HepG2 (cell line): ENCODE data around the gene BIRC5. TPM values are rescaled to one million over a fixed set of nuclear protein-coding genes. Genes with fewer than 3 reads are reported as not detected.

Source experiments
- ATAC-seq: fragments of 200-7000 bp; cut with Tn5 transposase; 3 replicates; pipeline ENCODE4 v1.9.1; 2020; ENCODE audit warnings: mild to moderate bottlenecking, moderate library complexity
- BruUV-seq: library from RNA; stranded (reverse); fragments of 400-500 nt; replicated peaks from 2 replicates; lab custom pipeline; 2021; lab: Mats Ljungman, UMichigan
- CTCF ChIA-PET: fragments of 300-600 bp; formaldehyde crosslinking; extraction: SDS; loops from one replicate; lab custom pipeline; 2021; ENCODE audit warnings: low total read pairs, inconsistent platforms, low intra/inter-chr PET ratio; lab: Yijun Ruan, JAX
- POLR2A ChIA-PET: fragments of 350-600 bp; sonication (Branson Sonifier 250); formaldehyde crosslinking; loops from one replicate; lab custom pipeline; 2020; ENCODE audit warnings: antibody characterized with exemption, inconsistent platforms; lab: Yijun Ruan, JAX
- DNase-seq: peaks from one replicate; pipeline ENCODE4 v3.0.0-alpha.2; 2015; ENCODE audit warnings: low spot score
- FAIRE-seq: peaks from 3 replicates; lab custom pipeline; 2011; peaks lifted over from hg19 to GRCh38; lab: Jason Lieb, UNC
- H2AFZ ChIP-seq: one replicate; pipeline ENCODE4 v1.6.1; 2011; ENCODE audit warnings: low read length, inconsistent platforms
- H3K27ac ChIP-seq: fragments of 300-600 bp; 3 replicates; pipeline ENCODE4 v1.8.0; 2011; ENCODE audit warnings: mixed run types, mild to moderate bottlenecking, mixed read lengths, low read length, inconsistent platforms; ENCODE audit not compliant: insufficient read depth; ENCODE audit errors: extremely low read length
- H3K27me3 ChIP-seq, 2 experiments: fragments of 200-600 bp in 1 of 2; 2 replicates in 1 of 2; 3 replicates in 1 of 2; pipeline versions ENCODE4 v1.6.0 to v1.8.0; 2011; ENCODE audit warnings: low read length in 2 of 2, mild to moderate bottlenecking in 2 of 2, moderate library complexity in 2 of 2, inconsistent platforms in 1 of 2; ENCODE audit not compliant: insufficient read depth in 2 of 2, control insufficient read depth in 1 of 2
- H3K36me3 ChIP-seq, 2 experiments: fragments of 200-600 bp in 1 of 2; replicated peaks in 1 of 2; 2 replicates in 1 of 2; 3 replicates in 1 of 2; pipeline versions ENCODE4 v1.5.1 to v1.8.0; 2011; ENCODE audit warnings: low read length in 2 of 2, inconsistent platforms in 1 of 2; ENCODE audit not compliant: insufficient read depth in 2 of 2, control insufficient read depth in 1 of 2
- H3K4me1 ChIP-seq: 2 replicates; pipeline ENCODE4 v1.5.1; 2012; ENCODE audit warnings: low read length, inconsistent platforms; ENCODE audit not compliant: insufficient read depth
- H3K4me2 ChIP-seq: 2 replicates; pipeline ENCODE4 v1.6.0; 2011; ENCODE audit warnings: low read depth, low read length, inconsistent platforms
- H3K4me3 ChIP-seq, 3 experiments: fragments of 200-600 bp in 1 of 3; sonication (generic), shearing (Covaris generic) in 1 of 3; replicated peaks in 1 of 3; 2 replicates each; pipeline ENCODE4 v1.5.1; 2011 to 2016; ENCODE audit warnings: low read length in 3 of 3, inconsistent platforms in 2 of 3, low read depth in 2 of 3, mild to moderate bottlenecking in 2 of 3, control low read depth in 1 of 3, mixed read lengths in 1 of 3; ENCODE audit not compliant: insufficient read depth in 1 of 3
- H3K79me2 ChIP-seq: one replicate; pipeline ENCODE4 v1.6.1; 2011; ENCODE audit warnings: low read length, inconsistent platforms; ENCODE audit not compliant: insufficient read depth
- H3K9ac ChIP-seq: 2 replicates; pipeline ENCODE4 v1.6.0; 2011; ENCODE audit warnings: mild to moderate bottlenecking, low read depth, low read length, inconsistent platforms; ENCODE audit not compliant: insufficient read depth
- H3K9me3 ChIP-seq: 2 replicates; pipeline ENCODE4 v1.5.1; 2012; ENCODE audit warnings: mild to moderate bottlenecking, low read length
- H4K20me1 ChIP-seq: 2 replicates; pipeline ENCODE4 v1.6.0; 2011; ENCODE audit warnings: inconsistent platforms, mild to moderate bottlenecking, low read length, moderate library complexity; ENCODE audit not compliant: insufficient read depth
- AKAP8 ChIP-seq: sonication (generic); formaldehyde crosslinking; IDR thresholded peaks from 2 replicates; pipeline ENCODE4 v1.5.1; 2020; ENCODE audit warnings: mild to moderate bottlenecking, missing genetic modification reagents
- BCL6 ChIP-seq: IDR thresholded peaks from 2 replicates; pipeline ENCODE4 v1.6.1; 2016; ENCODE audit warnings: missing genetic modification reagents, missing compliant biosample characterization
- MAFF ChIP-seq: IDR thresholded peaks from 2 replicates; pipeline ENCODE4 v1.6.1; 2011; ENCODE audit warnings: low read depth, low read length, improper control_type of control experiment
- MYC ChIP-seq: sonication (generic); formaldehyde crosslinking; IDR thresholded peaks from 2 replicates; pipeline ENCODE4 v1.9.0; 2021; ENCODE audit warnings: missing genetic modification reagents, borderline replicate concordance
- SATB2 ChIP-seq: sonication (generic); formaldehyde crosslinking; IDR thresholded peaks from 2 replicates; pipeline ENCODE4 v1.5.0; 2020; ENCODE audit warnings: missing genetic modification reagents
- SPEN ChIP-seq: sonication (generic); formaldehyde crosslinking; IDR thresholded peaks from 2 replicates; pipeline ENCODE4 v1.5.1; 2020; ENCODE audit warnings: low read depth, mild to moderate bottlenecking, missing genetic modification reagents
- SRSF1 ChIP-seq: fragments of 200-400 bp; formaldehyde crosslinking; optimal IDR thresholded peaks from 2 replicates; pipeline ENCODE3; 2017; ENCODE audit warnings: mild to moderate bottlenecking, low read depth, low read length, moderate library complexity
- TFE3 ChIP-seq: IDR thresholded peaks from 2 replicates; pipeline ENCODE4 v1.6.1; 2016
- ZNF230 ChIP-seq: sonication (generic); formaldehyde crosslinking; IDR thresholded peaks from 2 replicates; pipeline ENCODE4 v1.4.0; 2020; ENCODE audit warnings: mild to moderate bottlenecking, missing genetic modification reagents
- ZNF75D ChIP-seq: sonication (generic); formaldehyde crosslinking; IDR thresholded peaks from 2 replicates; pipeline ENCODE4 v1.8.1; 2023; ENCODE audit warnings: missing genetic modification reagents, mild to moderate bottlenecking, borderline replicate concordance
- WGBS: methylation state at CpG from one replicate; pipeline ENCODE4 v1.1.6; 2017; ENCODE audit warnings: low lambda C conversion rate; 5-methylcytosine and 5-hydroxymethylcytosine counted together
- in situ Hi-C: cut with HindIII; loops from 2 replicates; pipeline ENCODE4 v1.10.0; 2017; ENCODE audit warnings: low pct_unique_long_range_greater_than_20kb; ENCODE audit not compliant: extremely low pct_ligation_motif_present
- intact Hi-C: fragments of 100-400 bp; cut with micrococcal nuclease; formaldehyde crosslinking; loops from one replicate; pipeline ENCODE4 v1.10.0; 2022; ENCODE audit not compliant: unreplicated experiment
- polyA plus RNA-seq, 8 experiments: library from polyadenylated mRNA; depleted of rRNA in 3 of 8; stranded (reverse) in 7 of 8; unstranded in 1 of 8; fragments of >200 nt; fragmentation: Illumina TruSeq in 4 of 8; extraction: Trizol in 4 of 8; gene quantifications; 2 replicates each; pipeline versions ENCODE4 v1.2.1 to v1.2.3, GENCODE V29; 2011 to 2016; ENCODE audit warnings: low read depth in 4 of 8, missing spikeins in 1 of 8, mixed read lengths in 1 of 8; ENCODE audit not compliant: insufficient read depth in 1 of 8
- total RNA-seq, 5 experiments: library from RNA; depleted of rRNA; stranded (reverse); fragments of >200 nt; fragmentation: Illumina TruSeq; extraction: Trizol; gene quantifications; 2 replicates each; pipeline ENCODE4 v1.2.3, GENCODE V29; 2016; ENCODE audit warnings: low read depth in 1 of 5
- TF ChIP-seq, protein P1 (sequence below): sonication (generic); formaldehyde crosslinking; IDR thresholded peaks from 2 replicates; pipeline ENCODE4 v1.4.0; 2020; ENCODE audit warnings: mild to moderate bottlenecking, missing genetic modification reagents, borderline replicate concordance
- TF ChIP-seq, protein P2 (sequence below): sonication (generic); formaldehyde crosslinking; IDR thresholded peaks from 2 replicates; pipeline ENCODE4 v1.5.1; 2020; ENCODE audit warnings: mild to moderate bottlenecking, missing genetic modification reagents, borderline replicate concordance
- TF ChIP-seq, protein P3 (sequence below), 2 experiments: sonication (generic) in 1 of 2; formaldehyde crosslinking in 1 of 2; IDR thresholded peaks; 2 replicates each; pipeline versions ENCODE4 v1.4.0 to v1.6.1; 2018 to 2020; ENCODE audit warnings: missing genetic modification reagents in 2 of 2, borderline replicate concordance in 1 of 2, low read depth in 1 of 2, mild to moderate bottlenecking in 1 of 2, missing biosample characterization in 1 of 2

BIRC5 gene
- total and polyA plus RNA-seq, 2 of the 13 experiments (the other 11 are each of a cell fraction or from before 2014, with no cell fraction given) = 30.3 to 135 TPM

GRCh38 chr17:78211032-78211431 lies 3.0 kb upstream of the BIRC5 start:
- ATAC-seq (no peak), FAIRE-seq (no peak), DNase-seq (no peak)
- in situ Hi-C loops (no loop called here), intact Hi-C loops (no loop called here)
- Histone ChIP-seq H2AFZ (no peak overlapping the region), H4K20me1 (peaks cover 3% of the 10 kb centered on the region), H3K36me3 (peaks cover 3 to 10% of the 10 kb centered on the region in 2 experiments; a peak in 4 of 5 replicates), H3K4me3 (no peak overlapping the region), H3K4me1 (peaks cover 18% of the 10 kb centered on the region), H3K9me3 (no peaks in the 10 kb centered on the region), H3K4me2 (no peak overlapping the region), H3K27ac (no peak overlapping the region), H3K79me2 (peaks cover 16% of the 10 kb centered on the region), H3K9ac (no peak overlapping the region), H3K27me3 (no peaks in the 10 kb centered on the region; a peak in 1 of 5 replicates)
- 33% methylated on average over 11 of the region's 11 CpGs for WGBS
- BruUV-seq = no TSS peak
- POLR2A ChIA-PET = no interaction called here
- CTCF ChIA-PET = no interaction called here
- TF ChIP-seq AKAP8 (CRISPR knock-in tag) (no peak), SATB2 (CRISPR knock-in tag) (no peak), TFE3 (CRISPR knock-in tag) (no peak), ZNF75D (no peak), SRSF1 (no peak), MYC (no peak), BCL6 (no peak), MAFF (no peak), ZNF230 (CRISPR knock-in tag) (no peak), SPEN (CRISPR knock-in tag) (no peak)
- TF ChIP-seq, protein P1, sequence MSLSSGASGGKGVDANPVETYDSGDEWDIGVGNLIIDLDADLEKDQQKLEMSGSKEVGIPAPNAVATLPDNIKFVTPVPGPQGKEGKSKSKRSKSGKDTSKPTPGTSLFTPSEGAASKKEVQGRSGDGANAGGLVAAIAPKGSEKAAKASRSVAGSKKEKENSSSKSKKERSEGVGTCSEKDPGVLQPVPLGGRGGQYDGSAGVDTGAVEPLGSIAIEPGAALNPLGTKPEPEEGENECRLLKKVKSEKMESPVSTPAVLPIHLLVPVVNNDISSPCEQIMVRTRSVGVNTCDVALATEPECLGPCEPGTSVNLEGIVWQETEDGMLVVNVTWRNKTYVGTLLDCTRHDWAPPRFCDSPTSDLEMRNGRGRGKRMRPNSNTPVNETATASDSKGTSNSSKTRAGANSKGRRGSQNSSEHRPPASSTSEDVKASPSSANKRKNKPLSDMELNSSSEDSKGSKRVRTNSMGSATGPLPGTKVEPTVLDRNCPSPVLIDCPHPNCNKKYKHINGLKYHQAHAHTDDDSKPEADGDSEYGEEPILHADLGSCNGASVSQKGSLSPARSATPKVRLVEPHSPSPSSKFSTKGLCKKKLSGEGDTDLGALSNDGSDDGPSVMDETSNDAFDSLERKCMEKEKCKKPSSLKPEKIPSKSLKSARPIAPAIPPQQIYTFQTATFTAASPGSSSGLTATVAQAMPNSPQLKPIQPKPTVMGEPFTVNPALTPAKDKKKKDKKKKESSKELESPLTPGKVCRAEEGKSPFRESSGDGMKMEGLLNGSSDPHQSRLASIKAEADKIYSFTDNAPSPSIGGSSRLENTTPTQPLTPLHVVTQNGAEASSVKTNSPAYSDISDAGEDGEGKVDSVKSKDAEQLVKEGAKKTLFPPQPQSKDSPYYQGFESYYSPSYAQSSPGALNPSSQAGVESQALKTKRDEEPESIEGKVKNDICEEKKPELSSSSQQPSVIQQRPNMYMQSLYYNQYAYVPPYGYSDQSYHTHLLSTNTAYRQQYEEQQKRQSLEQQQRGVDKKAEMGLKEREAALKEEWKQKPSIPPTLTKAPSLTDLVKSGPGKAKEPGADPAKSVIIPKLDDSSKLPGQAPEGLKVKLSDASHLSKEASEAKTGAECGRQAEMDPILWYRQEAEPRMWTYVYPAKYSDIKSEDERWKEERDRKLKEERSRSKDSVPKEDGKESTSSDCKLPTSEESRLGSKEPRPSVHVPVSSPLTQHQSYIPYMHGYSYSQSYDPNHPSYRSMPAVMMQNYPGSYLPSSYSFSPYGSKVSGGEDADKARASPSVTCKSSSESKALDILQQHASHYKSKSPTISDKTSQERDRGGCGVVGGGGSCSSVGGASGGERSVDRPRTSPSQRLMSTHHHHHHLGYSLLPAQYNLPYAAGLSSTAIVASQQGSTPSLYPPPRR (CRISPR knock-in tag) = no peak
- TF ChIP-seq, protein P2, sequence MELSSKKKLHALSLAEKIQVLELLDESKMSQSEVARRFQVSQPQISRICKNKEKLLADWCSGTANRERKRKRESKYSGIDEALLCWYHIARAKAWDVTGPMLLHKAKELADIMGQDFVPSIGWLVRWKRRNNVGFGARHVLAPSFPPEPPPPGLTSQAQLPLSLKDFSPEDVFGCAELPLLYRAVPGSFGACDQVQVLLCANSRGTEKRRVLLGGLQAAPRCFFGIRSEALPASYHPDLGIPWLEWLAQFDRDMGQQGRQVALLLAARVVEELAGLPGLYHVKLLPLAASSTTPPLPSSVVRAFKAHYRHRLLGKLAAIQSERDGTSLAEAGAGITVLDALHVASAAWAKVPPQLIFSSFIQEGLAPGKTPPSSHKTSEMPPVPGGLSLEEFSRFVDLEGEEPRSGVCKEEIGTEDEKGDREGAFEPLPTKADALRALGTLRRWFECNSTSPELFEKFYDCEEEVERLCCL (CRISPR knock-in tag) = no peak
- TF ChIP-seq, protein P3, sequence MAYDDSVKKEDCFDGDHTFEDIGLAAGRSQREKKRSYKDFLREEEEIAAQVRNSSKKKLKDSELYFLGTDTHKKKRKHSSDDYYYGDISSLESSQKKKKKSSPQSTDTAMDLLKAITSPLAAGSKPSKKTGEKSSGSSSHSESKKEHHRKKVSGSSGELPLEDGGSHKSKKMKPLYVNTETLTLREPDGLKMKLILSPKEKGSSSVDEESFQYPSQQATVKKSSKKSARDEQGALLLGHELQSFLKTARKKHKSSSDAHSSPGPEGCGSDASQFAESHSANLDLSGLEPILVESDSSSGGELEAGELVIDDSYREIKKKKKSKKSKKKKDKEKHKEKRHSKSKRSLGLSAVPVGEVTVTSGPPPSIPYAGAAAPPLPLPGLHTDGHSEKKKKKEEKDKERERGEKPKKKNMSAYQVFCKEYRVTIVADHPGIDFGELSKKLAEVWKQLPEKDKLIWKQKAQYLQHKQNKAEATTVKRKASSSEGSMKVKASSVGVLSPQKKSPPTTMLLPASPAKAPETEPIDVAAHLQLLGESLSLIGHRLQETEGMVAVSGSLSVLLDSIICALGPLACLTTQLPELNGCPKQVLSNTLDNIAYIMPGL (CRISPR knock-in tag; IDR thresholded peaks at IDR 0.05; ENCODE audit: borderline replicate concordance in 1 of 2, low read depth in 1 of 2) = no peak
